ENCODE data around the gene ANKRD42. TPM values are rescaled to one million over a fixed set of nuclear protein-coding genes. Genes with fewer than 3 reads are reported as not detected.

The ANKRD42 gene
- polyA plus RNA-seq, 3 donors = 4.3 to 6.2 (median 6.1) TPM

DNA sequence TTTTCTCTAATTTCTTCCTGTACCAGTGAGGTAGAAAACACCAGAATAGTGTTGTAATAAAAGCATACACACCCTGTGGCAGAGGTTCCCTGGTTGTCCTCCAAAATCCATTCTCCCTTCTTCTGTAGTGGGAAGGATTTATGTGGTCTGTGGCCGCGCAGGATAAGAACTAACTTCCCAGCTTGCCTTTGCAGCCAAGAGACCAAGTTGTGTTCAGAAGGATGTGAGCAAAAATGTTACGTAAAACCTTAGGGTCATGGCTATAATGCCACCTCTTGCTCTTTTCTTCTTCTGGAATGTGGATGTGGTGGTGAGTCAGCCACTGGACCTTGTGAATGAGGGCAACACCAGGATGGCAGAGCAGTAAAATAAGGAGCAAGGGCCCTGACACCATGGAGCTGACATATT is 64.3 kb downstream of the ANKRD42 start:
- Mint-ChIP-seq H3K27me3 (ENCODE audit: low read depth in 3 of 3) (peaks cover 0 to 2% (median 1%) of the 10 kb centered on the region in 3 donors), H3K4me3 (no peak overlapping the region), H3K36me3 (peaks cover 34 to 35% of the 10 kb centered on the region in 2 donors), H3K9me3 (no peaks in the 10 kb centered on the region), H3K27ac (no peak overlapping the region), H3K4me1 (no peaks in the 10 kb centered on the region)
- intact Hi-C loops (cut with micrococcal nuclease) = no loop called here
- Histone ChIP-seq H4K20me1 (ENCODE audit: insufficient read depth, low read length) (no peaks in the 10 kb centered on the region), H3K9ac (ENCODE audit: insufficient read depth, low read length, poor library complexity, severe bottlenecking) (no peak overlapping the region), H3K79me2 (ENCODE audit: insufficient read depth, low read length) (no peaks in the 10 kb centered on the region), H3K9me3 (replicated peaks in 1 of 2; ENCODE audit: control insufficient read depth in 1 of 2, insufficient read depth in 1 of 2, low read length in 2 of 2) (no peaks in the 10 kb centered on the region), H3K4me2 (replicated peaks; ENCODE audit: extremely low read depth, low read length, poor library complexity, severe bottlenecking) (no peak overlapping the region), H3K27me3 (ENCODE audit: control insufficient read depth in 2 of 2, insufficient read depth in 2 of 2, low read length in 2 of 2) (no peaks in the 10 kb centered on the region), H3K36me3 (replicated peaks in 1 of 2; ENCODE audit: control insufficient read depth in 1 of 2, insufficient read depth in 2 of 2, low read length in 2 of 2) (peaks cover 35 to 59% of the 10 kb centered on the region in 2 donors), H3K4me3 (replicated peaks in 1 of 3; ENCODE audit: low read depth in 2 of 3, low read length in 3 of 3) (no peak overlapping the region), H2AFZ (ENCODE audit: insufficient read depth, low read depth, low read length, poor library complexity, severe bottlenecking) (no peak overlapping the region), H3K27ac (ENCODE audit: low read depth in 1 of 2, low read length in 2 of 2) (no peak overlapping the region), H3K4me1 (ENCODE audit: control insufficient read depth in 1 of 2, insufficient read depth in 2 of 2, low read length in 2 of 2) (no peaks in the 10 kb centered on the region)
- 100% methylated on average over 1 of the region's 3 CpGs for WGBS (ENCODE audit: insufficient coverage)
- DNase-seq = no peak
- TF ChIP-seq, protein P1, sequence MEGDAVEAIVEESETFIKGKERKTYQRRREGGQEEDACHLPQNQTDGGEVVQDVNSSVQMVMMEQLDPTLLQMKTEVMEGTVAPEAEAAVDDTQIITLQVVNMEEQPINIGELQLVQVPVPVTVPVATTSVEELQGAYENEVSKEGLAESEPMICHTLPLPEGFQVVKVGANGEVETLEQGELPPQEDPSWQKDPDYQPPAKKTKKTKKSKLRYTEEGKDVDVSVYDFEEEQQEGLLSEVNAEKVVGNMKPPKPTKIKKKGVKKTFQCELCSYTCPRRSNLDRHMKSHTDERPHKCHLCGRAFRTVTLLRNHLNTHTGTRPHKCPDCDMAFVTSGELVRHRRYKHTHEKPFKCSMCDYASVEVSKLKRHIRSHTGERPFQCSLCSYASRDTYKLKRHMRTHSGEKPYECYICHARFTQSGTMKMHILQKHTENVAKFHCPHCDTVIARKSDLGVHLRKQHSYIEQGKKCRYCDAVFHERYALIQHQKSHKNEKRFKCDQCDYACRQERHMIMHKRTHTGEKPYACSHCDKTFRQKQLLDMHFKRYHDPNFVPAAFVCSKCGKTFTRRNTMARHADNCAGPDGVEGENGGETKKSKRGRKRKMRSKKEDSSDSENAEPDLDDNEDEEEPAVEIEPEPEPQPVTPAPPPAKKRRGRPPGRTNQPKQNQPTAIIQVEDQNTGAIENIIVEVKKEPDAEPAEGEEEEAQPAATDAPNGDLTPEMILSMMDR (IDR thresholded peaks at IDR 0.05) = no peak

DNA sequence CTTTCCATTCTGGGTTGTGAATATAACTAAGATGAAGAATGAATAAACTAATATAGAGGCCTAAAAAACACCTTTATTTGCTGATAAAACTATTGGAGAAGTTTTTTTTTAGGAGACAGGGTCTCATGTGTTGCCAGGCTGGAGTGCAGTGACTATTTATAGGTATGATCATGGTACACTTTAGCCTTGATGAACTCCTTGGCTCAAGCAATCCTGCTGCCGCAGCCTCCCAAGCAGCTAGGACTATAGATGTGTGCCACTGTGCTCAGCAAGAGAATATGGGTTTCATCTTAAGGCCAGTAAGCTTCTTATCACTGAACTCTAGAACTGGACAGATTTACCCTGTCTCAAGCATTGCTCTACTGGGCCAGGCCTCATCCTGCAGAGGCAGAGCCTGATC is 66.0 kb downstream of the ANKRD42 start:
- H3K4me1 ChIP-seq (ENCODE audit: control insufficient read depth in 1 of 2, insufficient read depth in 2 of 2, low read length in 2 of 2) = no peaks in the 10 kb centered on the region
- intact Hi-C loops (cut with micrococcal nuclease) = no loop called here
- H3K9ac ChIP-seq (ENCODE audit: insufficient read depth, low read length, poor library complexity, severe bottlenecking) = no peak overlapping the region
- H3K36me3 Mint-ChIP-seq = peaks cover 47 to 48% of the 10 kb centered on the region in 2 donors
- H2AFZ ChIP-seq (ENCODE audit: insufficient read depth, low read depth, low read length, poor library complexity, severe bottlenecking) = no peak overlapping the region
- no peak overlapping the region for H3K4me2 ChIP-seq (replicated peaks; ENCODE audit: extremely low read depth, low read length, poor library complexity, severe bottlenecking)
- H3K27me3 Mint-ChIP-seq (ENCODE audit: low read depth in 3 of 3) = peaks cover 0 to 2% (median 0%) of the 10 kb centered on the region in 3 donors
- peaks cover 49 to 77% of the 10 kb centered on the region in 2 donors for H3K36me3 ChIP-seq (replicated peaks in 1 of 2; ENCODE audit: control insufficient read depth in 1 of 2, insufficient read depth in 2 of 2, low read length in 2 of 2)
- H3K27ac Mint-ChIP-seq = peak overlapping the region in 2 of 7 donors; percentile 0 to 29
- no peaks in the 10 kb centered on the region for H3K9me3 Mint-ChIP-seq
- no peaks in the 10 kb centered on the region for H4K20me1 ChIP-seq (ENCODE audit: insufficient read depth, low read length)
- no peak overlapping the region for H3K4me3 Mint-ChIP-seq
- no peaks in the 10 kb centered on the region for H3K27me3 ChIP-seq (ENCODE audit: control insufficient read depth in 2 of 2, insufficient read depth in 2 of 2, low read length in 2 of 2)
- no peak for DNase-seq
- WGBS (ENCODE audit: insufficient coverage) = 100% methylated on average over 1 of the region's 1 CpG
- no peaks in the 10 kb centered on the region for H3K4me1 Mint-ChIP-seq
- no peaks in the 10 kb centered on the region for H3K9me3 ChIP-seq (replicated peaks in 1 of 2; ENCODE audit: control insufficient read depth in 1 of 2, insufficient read depth in 1 of 2, low read length in 2 of 2)
- H3K27ac ChIP-seq (ENCODE audit: low read depth in 1 of 2, low read length in 2 of 2) = no peak overlapping the region
- H3K79me2 ChIP-seq (ENCODE audit: insufficient read depth, low read length) = no peaks in the 10 kb centered on the region
- no peak overlapping the region for H3K4me3 ChIP-seq (replicated peaks in 1 of 3; ENCODE audit: low read depth in 2 of 3, low read length in 3 of 3)
- TF ChIP-seq, protein P1 (IDR thresholded peaks at IDR 0.05) = no peak

All from CD14-positive monocyte (primary cell).